Suprapubic skin (tissue), 4 donors: Measurements from ENCODE around the gene TRPM1. TPM values are rescaled to one million over a fixed set of nuclear protein-coding genes. Genes with fewer than 3 reads are reported as not detected.

Experiments
- DNase-seq, 2 donors: peaks; one replicate each; pipeline ENCODE4 v3.0.0-alpha.2; 2019; ENCODE audit warnings: low spot score in 2 of 2
- H3K27ac ChIP-seq: fragments of 200-600 bp; sonication (generic); one replicate; pipeline ENCODE4 v1.5.1; 2019
- H3K27me3 ChIP-seq: fragments of 200-600 bp; sonication (generic); one replicate; pipeline ENCODE4 v1.5.1; 2019
- H3K36me3 ChIP-seq: fragments of 200-600 bp; sonication (generic); one replicate; pipeline ENCODE4 v1.5.1; 2019
- H3K4me1 ChIP-seq: fragments of 200-600 bp; sonication (generic); one replicate; pipeline ENCODE4 v1.5.1; 2019
- H3K4me3 ChIP-seq: fragments of 200-600 bp; sonication (generic); one replicate; pipeline ENCODE4 v1.5.1; 2019; ENCODE audit warnings: mild to moderate bottlenecking
- H3K9me3 ChIP-seq: fragments of 200-600 bp; sonication (generic); one replicate; pipeline ENCODE4 v1.5.1; 2019
- EP300 ChIP-seq: sonication (generic); formaldehyde crosslinking; IDR thresholded peaks from one replicate; pipeline ENCODE4 v1.6.1; 2017; ENCODE audit warnings: antibody characterized with exemption
- POLR2A ChIP-seq, 2 donors: fragments of 450-650 bp; IDR thresholded peaks; one replicate each; pipeline ENCODE4 v1.6.1; 2017; ENCODE audit warnings: antibody characterized with exemption in 2 of 2, mild to moderate bottlenecking in 2 of 2, moderate library complexity in 2 of 2
- POLR2AphosphoS5 ChIP-seq, 3 donors: sonication (generic); formaldehyde crosslinking; IDR thresholded peaks; one replicate each; pipeline ENCODE4 v1.6.1; 2017; ENCODE audit warnings: antibody characterized with exemption in 3 of 3
- WGBS: methylation state at CpG from one replicate; pipeline ENCODE4 v1.1.5; 2018; 5-methylcytosine and 5-hydroxymethylcytosine counted together
- total RNA-seq, 4 donors: library from RNA; depleted of rRNA; stranded (reverse); fragments of >200 nt; gene quantifications; one replicate each; pipeline ENCODE4 v1.1.0, GENCODE V29; 2016
- TF ChIP-seq, protein P1 (sequence below), 2 donors: fragments of 200-600 bp in 1 of 2; fragments of 450-650 bp in 1 of 2; sonication (generic) in 1 of 2; IDR thresholded peaks; one replicate each; pipeline ENCODE4 v1.5.1; 2016 to 2019; ENCODE audit warnings: antibody characterized with exemption in 2 of 2, mild to moderate bottlenecking in 1 of 2, moderate library complexity in 1 of 2

TRPM1 gene
- total RNA-seq, 4 donors from 2014 or later: 5.1 to 15.2 (median 10.2) TPM

DNA sequence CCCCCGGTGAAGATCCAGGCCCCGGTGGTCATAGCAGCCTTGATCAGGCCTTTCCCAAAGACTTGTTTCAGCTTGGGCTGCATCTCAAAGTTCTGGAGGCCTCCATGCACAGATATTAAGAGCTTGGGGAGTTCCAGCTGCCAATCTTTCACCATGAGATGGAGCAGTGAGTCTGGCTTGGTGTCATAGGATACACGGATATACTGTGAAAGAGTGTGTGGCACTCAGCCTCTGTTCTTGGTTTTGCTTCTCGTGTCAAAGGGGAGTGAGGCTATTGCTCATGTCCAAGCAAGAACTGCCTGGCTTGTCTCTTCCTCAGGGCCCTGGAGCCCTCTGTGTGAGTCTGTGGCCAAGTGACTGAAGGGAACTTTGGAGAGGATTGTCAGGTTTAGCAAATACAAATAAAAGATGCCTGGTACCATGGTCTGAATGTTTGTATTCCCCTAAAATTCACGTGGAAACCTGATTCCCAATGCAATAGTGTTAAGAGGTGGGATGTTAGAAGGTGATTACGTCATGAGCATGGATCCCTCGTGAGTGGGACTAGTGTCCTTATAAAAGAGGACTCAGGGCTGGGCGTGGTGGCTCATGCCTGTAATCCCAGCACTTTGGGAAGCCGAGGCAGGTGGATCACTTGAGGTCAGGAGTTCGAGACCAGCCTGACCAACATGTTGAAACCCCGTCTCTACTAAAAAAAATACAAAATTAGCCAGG lies 33.5 kb downstream of the TRPM1 start:
- 92% methylated on average over 11 of the region's 11 CpGs for WGBS
- no peak for DNase-seq
- H3K36me3 ChIP-seq: no peaks in the 10 kb centered on the region

DNA sequence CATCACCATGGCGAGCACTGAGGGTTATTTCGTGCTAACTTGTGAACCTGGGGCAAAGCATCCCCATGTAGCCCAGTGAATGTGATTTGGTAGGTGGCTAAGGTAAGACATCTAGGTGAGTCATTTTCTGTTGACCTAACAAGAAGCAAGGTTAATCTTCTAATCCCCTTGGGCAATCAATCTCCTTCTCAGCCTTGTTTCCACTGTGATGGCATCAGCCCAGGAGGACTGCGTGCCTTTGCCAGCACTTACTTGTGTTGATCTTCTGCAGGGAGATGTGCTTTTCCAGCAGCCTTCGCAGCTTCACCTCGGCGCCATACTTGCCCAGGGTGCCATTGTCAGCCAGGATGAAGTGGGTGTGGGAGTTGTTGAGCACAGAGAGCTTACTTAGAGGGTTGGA lies 35.7 kb downstream of the TRPM1 start:
- no peaks in the 10 kb centered on the region for H3K9me3 ChIP-seq
- H3K27me3 ChIP-seq: no peaks in the 10 kb centered on the region
- no peak for TF ChIP-seq POLR2A (IDR thresholded peaks at IDR 0.05)
- no peak for TF ChIP-seq POLR2AphosphoS5 (IDR thresholded peaks at IDR 0.05)
- TF ChIP-seq EP300: no peak
- TF ChIP-seq, protein P1, sequence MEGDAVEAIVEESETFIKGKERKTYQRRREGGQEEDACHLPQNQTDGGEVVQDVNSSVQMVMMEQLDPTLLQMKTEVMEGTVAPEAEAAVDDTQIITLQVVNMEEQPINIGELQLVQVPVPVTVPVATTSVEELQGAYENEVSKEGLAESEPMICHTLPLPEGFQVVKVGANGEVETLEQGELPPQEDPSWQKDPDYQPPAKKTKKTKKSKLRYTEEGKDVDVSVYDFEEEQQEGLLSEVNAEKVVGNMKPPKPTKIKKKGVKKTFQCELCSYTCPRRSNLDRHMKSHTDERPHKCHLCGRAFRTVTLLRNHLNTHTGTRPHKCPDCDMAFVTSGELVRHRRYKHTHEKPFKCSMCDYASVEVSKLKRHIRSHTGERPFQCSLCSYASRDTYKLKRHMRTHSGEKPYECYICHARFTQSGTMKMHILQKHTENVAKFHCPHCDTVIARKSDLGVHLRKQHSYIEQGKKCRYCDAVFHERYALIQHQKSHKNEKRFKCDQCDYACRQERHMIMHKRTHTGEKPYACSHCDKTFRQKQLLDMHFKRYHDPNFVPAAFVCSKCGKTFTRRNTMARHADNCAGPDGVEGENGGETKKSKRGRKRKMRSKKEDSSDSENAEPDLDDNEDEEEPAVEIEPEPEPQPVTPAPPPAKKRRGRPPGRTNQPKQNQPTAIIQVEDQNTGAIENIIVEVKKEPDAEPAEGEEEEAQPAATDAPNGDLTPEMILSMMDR (IDR thresholded peaks at IDR 0.05): no peak
- H3K4me1 ChIP-seq: peaks cover 16% of the 10 kb centered on the region
- H3K4me3 ChIP-seq: no peak overlapping the region
- DNase-seq: no peak
- no peaks in the 10 kb centered on the region for H3K36me3 ChIP-seq
- no peak overlapping the region for H3K27ac ChIP-seq
- WGBS: 73% methylated on average over 6 of the region's 6 CpGs

More for the DNA sequence above, 33.5 kb downstream of the TRPM1 start:
- no peak for TF ChIP-seq POLR2AphosphoS5 (IDR thresholded peaks at IDR 0.05)
- no peak for TF ChIP-seq POLR2A (IDR thresholded peaks at IDR 0.05)
- TF ChIP-seq EP300: no peak
- TF ChIP-seq, protein P1 (IDR thresholded peaks at IDR 0.05): no peak
- Histone ChIP-seq H3K9me3 (no peaks in the 10 kb centered on the region), H3K27ac (no peak overlapping the region), H3K4me3 (no peak overlapping the region), H3K27me3 (no peaks in the 10 kb centered on the region), H3K4me1 (peaks cover 8% of the 10 kb centered on the region)

DNA sequence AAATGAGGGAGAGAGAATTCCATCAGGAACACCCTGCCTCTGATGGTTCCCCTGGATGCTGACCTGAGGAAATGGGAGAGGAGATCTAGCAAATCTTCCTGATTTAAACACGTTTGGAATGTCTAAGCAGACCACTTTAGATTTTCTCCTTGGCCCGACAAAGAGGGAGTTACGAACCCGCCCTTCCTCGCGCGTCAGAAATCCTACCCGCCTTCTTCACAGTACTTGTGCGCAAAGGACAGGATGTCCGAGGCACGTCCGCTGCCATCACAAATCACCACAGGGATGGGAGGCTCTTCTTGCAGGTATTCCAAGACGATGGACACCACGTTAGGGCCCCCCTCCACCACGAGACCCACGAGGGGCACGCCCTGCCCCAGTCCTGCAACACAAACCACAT lies 38.6 kb downstream of the TRPM1 start:
- DNase-seq: no peak
- H3K9me3 ChIP-seq: no peaks in the 10 kb centered on the region
- peak overlapping the region; percentile 66 for H3K27ac ChIP-seq
- H3K36me3 ChIP-seq: no peaks in the 10 kb centered on the region
- peaks cover 16% of the 10 kb centered on the region for H3K4me1 ChIP-seq
- no peak overlapping the region for H3K4me3 ChIP-seq
- H3K27me3 ChIP-seq: no peaks in the 10 kb centered on the region
- WGBS: 44% methylated on average over 17 of the region's 17 CpGs
- TF ChIP-seq EP300 (no peak), POLR2A (IDR thresholded peaks at IDR 0.05) (no peak), POLR2AphosphoS5 (IDR thresholded peaks at IDR 0.05) (no peak)
- TF ChIP-seq, protein P1 (IDR thresholded peaks at IDR 0.05): no peak

DNA sequence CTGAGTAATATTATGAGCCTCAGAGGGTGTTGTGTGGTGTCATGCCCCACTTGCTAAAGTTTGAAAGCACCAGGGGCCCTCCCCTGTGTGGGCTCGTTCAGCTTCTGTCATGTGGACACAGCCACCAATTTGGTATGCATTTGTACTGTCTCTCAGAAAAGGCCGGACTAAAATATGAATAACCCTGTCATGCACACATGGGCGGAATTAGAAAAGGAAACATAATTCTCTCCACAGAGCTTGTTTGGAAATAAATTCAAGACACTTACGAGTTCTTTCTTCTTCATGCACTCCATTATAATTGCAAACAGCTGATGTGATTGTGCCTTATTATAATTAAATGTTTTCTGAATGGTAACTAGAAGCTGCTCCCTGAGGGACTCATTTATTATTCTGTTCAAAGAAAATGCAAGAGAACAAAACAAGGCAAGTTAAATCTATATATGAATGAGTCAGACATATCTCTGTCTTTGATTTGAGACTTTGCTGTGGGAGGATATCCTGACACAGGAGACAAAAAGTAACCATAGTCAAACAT lies 39.1 kb downstream of the TRPM1 start:
- Histone ChIP-seq H3K27ac (peak overlapping the region; percentile 66), H3K36me3 (no peaks in the 10 kb centered on the region), H3K27me3 (no peaks in the 10 kb centered on the region), H3K4me1 (peaks cover 16% of the 10 kb centered on the region), H3K9me3 (no peaks in the 10 kb centered on the region), H3K4me3 (no peak overlapping the region)
- TF ChIP-seq POLR2AphosphoS5 (IDR thresholded peaks at IDR 0.05): no peak
- no peak for TF ChIP-seq POLR2A (IDR thresholded peaks at IDR 0.05)
- TF ChIP-seq, protein P1 (IDR thresholded peaks at IDR 0.05): no peak
- TF ChIP-seq EP300: no peak
- no peak for DNase-seq
- 28% methylated on average over 4 of the region's 4 CpGs for WGBS

DNA sequence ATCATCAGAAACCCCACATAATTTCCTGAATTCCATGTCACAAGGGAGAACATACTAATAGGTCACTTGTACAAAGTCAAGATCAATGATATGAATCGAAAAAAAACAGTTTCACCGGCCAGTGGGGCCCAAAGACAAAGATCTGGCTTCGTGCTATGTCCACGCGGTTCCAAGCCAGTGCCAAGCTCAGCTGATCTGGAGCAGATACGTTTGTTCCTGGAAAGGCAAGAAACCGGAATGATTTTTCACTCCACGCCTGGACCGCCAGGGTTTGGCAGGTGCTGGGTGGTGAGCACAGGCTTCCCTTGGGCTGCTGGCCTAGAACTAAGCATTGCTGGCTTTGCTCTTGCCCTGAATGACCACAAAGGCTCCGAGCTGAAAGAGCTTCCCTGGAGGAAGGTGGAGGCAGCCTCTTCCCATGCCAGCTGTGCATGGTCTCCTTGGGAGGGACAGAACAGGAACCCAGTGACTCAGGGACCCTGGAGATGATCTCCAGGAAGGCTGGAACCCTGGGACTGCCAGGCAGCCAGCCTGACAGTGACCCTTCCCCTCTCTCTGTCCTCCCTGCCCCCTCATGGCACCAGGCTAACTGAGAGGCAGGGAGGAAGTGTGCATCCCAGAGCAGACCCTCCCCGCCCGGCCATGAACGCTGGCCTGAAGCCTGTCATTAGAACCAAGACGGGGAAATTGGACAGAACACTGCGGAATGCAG lies 40.9 kb downstream of the TRPM1 start:
- no peaks in the 10 kb centered on the region for H3K36me3 ChIP-seq
- no peak for DNase-seq
- no peak overlapping the region for H3K27ac ChIP-seq
- H3K27me3 ChIP-seq: no peaks in the 10 kb centered on the region
- TF ChIP-seq EP300 (no peak), POLR2AphosphoS5 (IDR thresholded peaks at IDR 0.05) (no peak), POLR2A (IDR thresholded peaks at IDR 0.05) (no peak)
- TF ChIP-seq, protein P1 (IDR thresholded peaks at IDR 0.05): no peak
- H3K9me3 ChIP-seq: no peaks in the 10 kb centered on the region
- 72% methylated on average over 13 of the region's 15 CpGs for WGBS
- peaks cover 14% of the 10 kb centered on the region for H3K4me1 ChIP-seq
- no peak overlapping the region for H3K4me3 ChIP-seq
